CD14-positive monocyte (primary cell): ENCODE data around the gene CACNA1C. TPM values are rescaled to one million over a fixed set of nuclear protein-coding genes. Genes with fewer than 3 reads are reported as not detected.

Experiments
- DNase-seq, 3 donors: peaks; one replicate each; pipeline ENCODE4 v3.0.0-alpha.2; 2011 to 2022
- H2AFZ ChIP-seq: 2 replicates; pipeline ENCODE4 v1.6.0; 2012; ENCODE audit warnings: mild to moderate bottlenecking, low read depth, low read length, inconsistent platforms; ENCODE audit not compliant: insufficient read depth, poor library complexity, severe bottlenecking
- H3K27ac ChIP-seq, 2 donors: 1 replicate in 1 of 2; 2 replicates in 1 of 2; pipeline ENCODE4 v1.5.1; 2012 to 2013; ENCODE audit warnings: low read length in 2 of 2, control low read depth in 1 of 2, inconsistent platforms in 1 of 2, low read depth in 1 of 2, mild to moderate bottlenecking in 1 of 2
- H3K27me3 ChIP-seq, 2 donors: one replicate each; pipeline versions ENCODE4 v1.6.0 to v1.6.1; 2011 to 2013; ENCODE audit warnings: low read length in 2 of 2; ENCODE audit not compliant: control insufficient read depth in 2 of 2, insufficient read depth in 2 of 2
- H3K36me3 ChIP-seq, 2 donors: replicated peaks in 1 of 2; 1 replicate in 1 of 2; 2 replicates in 1 of 2; pipeline versions ENCODE4 v1.5.1 to v1.6.1; 2012 to 2013; ENCODE audit warnings: low read length in 2 of 2, control low read depth in 1 of 2, inconsistent platforms in 1 of 2, mild to moderate bottlenecking in 1 of 2; ENCODE audit not compliant: insufficient read depth in 2 of 2, control insufficient read depth in 1 of 2
- H3K4me1 ChIP-seq, 2 donors: 1 replicate in 1 of 2; 2 replicates in 1 of 2; pipeline versions ENCODE4 v1.5.1 to v1.6.1; 2012 to 2013; ENCODE audit warnings: low read length in 2 of 2, control low read depth in 1 of 2, inconsistent platforms in 1 of 2, mild to moderate bottlenecking in 1 of 2, moderate library complexity in 1 of 2; ENCODE audit not compliant: insufficient read depth in 2 of 2, control insufficient read depth in 1 of 2
- H3K4me2 ChIP-seq: replicated peaks from 2 replicates; pipeline ENCODE3; 2012; ENCODE audit warnings: low read length, moderate library complexity, mild to moderate bottlenecking; ENCODE audit not compliant: poor library complexity, severe bottlenecking; ENCODE audit errors: extremely low read depth
- H3K4me3 ChIP-seq, 3 experiments: fragments of 200-600 bp in 1 of 3; sonication (generic) in 1 of 3; replicated peaks in 1 of 3; 1 replicate in 2 of 3; 2 replicates in 1 of 3; pipeline ENCODE4 v1.5.1; 2011 to 2013; ENCODE audit warnings: low read length in 3 of 3, mild to moderate bottlenecking in 3 of 3, control low read depth in 2 of 3, low read depth in 2 of 3, inconsistent platforms in 1 of 3, moderate library complexity in 1 of 3
- H3K79me2 ChIP-seq: 2 replicates; pipeline ENCODE4 v1.6.0; 2012; ENCODE audit warnings: mild to moderate bottlenecking, control low read depth, inconsistent platforms, low read length, moderate library complexity; ENCODE audit not compliant: insufficient read depth
- H3K9ac ChIP-seq: 2 replicates; pipeline ENCODE4 v1.6.0; 2017; ENCODE audit warnings: low read length, mild to moderate bottlenecking; ENCODE audit not compliant: insufficient read depth, poor library complexity, severe bottlenecking
- H3K9me3 ChIP-seq, 2 donors: replicated peaks in 1 of 2; 1 replicate in 1 of 2; 2 replicates in 1 of 2; pipeline versions ENCODE4 v1.5.1 to v1.6.1; 2012 to 2013; ENCODE audit warnings: low read length in 2 of 2, control low read depth in 1 of 2; ENCODE audit not compliant: control insufficient read depth in 1 of 2, insufficient read depth in 1 of 2
- H4K20me1 ChIP-seq: 2 replicates; pipeline ENCODE4 v1.6.0; 2012; ENCODE audit warnings: mild to moderate bottlenecking, low read length, control low read depth, moderate library complexity; ENCODE audit not compliant: insufficient read depth
- H3K27ac Mint-ChIP-seq, 7 donors: one replicate each; pipeline ENCODE4 v1.8.0; 2020; ENCODE audit warnings: mild to moderate bottlenecking in 7 of 7, mixed read lengths in 7 of 7, moderate library complexity in 6 of 7, inconsistent platforms in 2 of 7
- H3K27me3 Mint-ChIP-seq, 3 donors: one replicate each; pipeline ENCODE4 v1.8.0; 2021 to 2022; ENCODE audit warnings: low read depth in 3 of 3, mild to moderate bottlenecking in 3 of 3, mixed read lengths in 3 of 3, moderate library complexity in 3 of 3, inconsistent platforms in 1 of 3
- H3K36me3 Mint-ChIP-seq, 2 donors: one replicate each; pipeline ENCODE4 v1.8.0; 2020; ENCODE audit warnings: mixed read lengths in 2 of 2, inconsistent platforms in 1 of 2, mild to moderate bottlenecking in 1 of 2
- H3K4me1 Mint-ChIP-seq: one replicate; pipeline ENCODE4 v1.8.0; 2020; ENCODE audit warnings: mild to moderate bottlenecking, mixed read lengths
- H3K4me3 Mint-ChIP-seq, 2 donors: one replicate each; pipeline ENCODE4 v1.8.0; 2020; ENCODE audit warnings: mild to moderate bottlenecking in 2 of 2, mixed read lengths in 2 of 2, moderate library complexity in 1 of 2
- H3K9me3 Mint-ChIP-seq, 7 donors: one replicate each; pipeline ENCODE4 v1.8.0; 2020 to 2022; ENCODE audit warnings: mixed read lengths in 7 of 7, mild to moderate bottlenecking in 6 of 7, moderate library complexity in 6 of 7, inconsistent platforms in 2 of 7
- WGBS: methylation state at CpG from one replicate; pipeline ENCODE4 v1.1.5; 2013; ENCODE audit warnings: missing lambda C conversion rate; ENCODE audit not compliant: insufficient coverage; 5-methylcytosine and 5-hydroxymethylcytosine counted together
- intact Hi-C, 2 donors: fragments of 100-400 bp; cut with micrococcal nuclease; formaldehyde crosslinking; loops; one replicate each; pipeline versions ENCODE4 v1.15.0 to v1.15.1; 2023
- polyA plus RNA-seq, 3 donors: library from polyadenylated mRNA; depleted of rRNA in 1 of 3; unstranded in 2 of 3; stranded (reverse) in 1 of 3; fragments of 300-500 nt in 2 of 3; fragments of >200 nt in 1 of 3; fragmentation: Illumina TruSeq in 2 of 3; gene quantifications; 1 replicate in 2 of 3; 2 replicates in 1 of 3; pipeline ENCODE4 v1.2.3, GENCODE V29; 2012 to 2021
- TF ChIP-seq, protein P1 (sequence below): fragments of 200-600 bp; IDR thresholded peaks from one replicate; pipeline ENCODE4 v1.8.0; 2022; ENCODE audit warnings: antibody characterized with exemption, mild to moderate bottlenecking

The CACNA1C gene
- polyA plus RNA-seq, 3 donors = not detected

DNA sequence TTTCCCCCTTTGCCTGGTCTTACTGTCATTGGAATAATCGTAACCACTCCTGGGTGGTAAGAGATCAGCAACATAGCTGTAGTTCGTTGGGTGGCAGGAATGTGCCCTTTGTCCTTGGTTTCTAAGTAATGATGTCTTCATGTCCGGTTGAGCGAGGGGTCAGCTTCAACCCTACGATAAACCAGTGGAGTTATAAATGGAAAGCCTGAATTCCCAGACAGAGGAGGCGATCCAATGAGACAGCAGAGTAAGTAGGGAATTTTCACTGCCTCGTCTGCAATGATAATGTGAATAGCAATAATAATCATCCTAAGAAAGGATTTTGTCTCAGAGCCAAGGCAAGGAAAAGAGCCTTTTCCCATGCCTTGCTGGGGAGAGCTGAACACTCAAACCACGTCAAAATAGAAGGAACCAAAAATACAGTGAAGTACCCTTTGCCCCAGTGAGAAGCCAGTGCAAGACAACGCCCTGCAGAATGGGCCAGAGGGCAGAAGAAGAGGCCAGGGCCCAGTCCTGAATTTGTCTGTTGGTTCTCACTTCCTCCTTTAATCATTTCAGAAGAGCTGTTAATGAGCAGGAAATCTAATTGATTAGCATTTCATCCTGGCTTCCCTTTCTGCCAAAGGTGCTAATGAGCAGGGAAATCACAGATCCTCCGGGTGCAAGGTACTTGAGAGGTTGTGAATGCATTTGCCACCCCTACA is 330.7 kb downstream of the CACNA1C start:
- Histone ChIP-seq H4K20me1 (no peaks in the 10 kb centered on the region), H3K9ac (no peak overlapping the region), H3K4me2 (no peak overlapping the region), H3K27me3 (no peaks in the 10 kb centered on the region), H3K4me1 (peaks cover 15 to 19% of the 10 kb centered on the region in 2 donors), H3K27ac (no peak overlapping the region), H3K9me3 (no peaks in the 10 kb centered on the region), H2AFZ (no peak overlapping the region), H3K36me3 (no peaks in the 10 kb centered on the region), H3K79me2 (no peaks in the 10 kb centered on the region), H3K4me3 (no peak overlapping the region)
- TF ChIP-seq, protein P1, sequence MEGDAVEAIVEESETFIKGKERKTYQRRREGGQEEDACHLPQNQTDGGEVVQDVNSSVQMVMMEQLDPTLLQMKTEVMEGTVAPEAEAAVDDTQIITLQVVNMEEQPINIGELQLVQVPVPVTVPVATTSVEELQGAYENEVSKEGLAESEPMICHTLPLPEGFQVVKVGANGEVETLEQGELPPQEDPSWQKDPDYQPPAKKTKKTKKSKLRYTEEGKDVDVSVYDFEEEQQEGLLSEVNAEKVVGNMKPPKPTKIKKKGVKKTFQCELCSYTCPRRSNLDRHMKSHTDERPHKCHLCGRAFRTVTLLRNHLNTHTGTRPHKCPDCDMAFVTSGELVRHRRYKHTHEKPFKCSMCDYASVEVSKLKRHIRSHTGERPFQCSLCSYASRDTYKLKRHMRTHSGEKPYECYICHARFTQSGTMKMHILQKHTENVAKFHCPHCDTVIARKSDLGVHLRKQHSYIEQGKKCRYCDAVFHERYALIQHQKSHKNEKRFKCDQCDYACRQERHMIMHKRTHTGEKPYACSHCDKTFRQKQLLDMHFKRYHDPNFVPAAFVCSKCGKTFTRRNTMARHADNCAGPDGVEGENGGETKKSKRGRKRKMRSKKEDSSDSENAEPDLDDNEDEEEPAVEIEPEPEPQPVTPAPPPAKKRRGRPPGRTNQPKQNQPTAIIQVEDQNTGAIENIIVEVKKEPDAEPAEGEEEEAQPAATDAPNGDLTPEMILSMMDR = no peak
- Mint-ChIP-seq H3K27me3 (peaks cover 0 to 2% (median 2%) of the 10 kb centered on the region in 3 donors), H3K9me3 (no peaks in the 10 kb centered on the region), H3K36me3 (no peaks in the 10 kb centered on the region), H3K27ac (peak overlapping the region in 3 of 7 donors; percentile 5 to 66 (median 35)), H3K4me1 (peaks cover 27% of the 10 kb centered on the region), H3K4me3 (peak overlapping the region in 1 of 2 donors; percentile 18)
- intact Hi-C loops = loop anchor here in 1 of 2 donors (10.0 kb wide), 1 partner anchor 109 kb away; no protein-coding TSS in a partner anchor
- peak in 2 of 3 donors; percentile 17 to 34 for DNase-seq
- 80% methylated on average over 5 of the region's 10 CpGs for WGBS

DNA sequence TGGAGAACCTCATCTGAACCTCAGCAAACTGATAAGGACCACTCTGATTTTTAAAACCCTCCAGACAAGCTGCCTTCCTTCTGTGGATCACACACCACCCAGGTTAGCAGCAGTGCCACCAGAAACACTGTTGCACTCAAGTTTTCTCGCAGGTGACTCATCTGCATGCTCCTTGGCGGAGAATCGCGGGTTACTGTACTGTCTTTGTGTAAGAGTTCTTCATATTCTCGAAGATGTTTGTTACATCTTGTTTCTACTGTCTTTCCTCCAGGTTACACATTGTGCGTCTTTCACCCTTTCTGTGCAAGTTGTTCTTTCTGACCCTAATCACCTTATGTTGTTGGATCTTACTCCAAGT is 331.2 kb downstream of the CACNA1C start:
- 100% methylated on average over 1 of the region's 6 CpGs for WGBS
- intact Hi-C loops = loop anchor here in 1 of 2 donors (10.0 kb wide), 1 partner anchor 109 kb away; no protein-coding TSS in a partner anchor
- no peaks in the 10 kb centered on the region for H4K20me1 ChIP-seq
- H3K4me1 Mint-ChIP-seq = peaks cover 22% of the 10 kb centered on the region
- no peak for DNase-seq
- no peaks in the 10 kb centered on the region for H3K9me3 ChIP-seq
- no peaks in the 10 kb centered on the region for H3K36me3 Mint-ChIP-seq
- H3K27ac Mint-ChIP-seq = peak overlapping the region in 1 of 7 donors; percentile 66
- TF ChIP-seq, protein P1 = no peak
- H3K4me3 ChIP-seq = no peak overlapping the region
- no peak overlapping the region for H3K9ac ChIP-seq
- H2AFZ ChIP-seq = no peak overlapping the region
- H3K79me2 ChIP-seq = no peaks in the 10 kb centered on the region
- no peak overlapping the region for H3K27ac ChIP-seq
- no peak overlapping the region for H3K4me3 Mint-ChIP-seq
- H3K4me1 ChIP-seq = peaks cover 15 to 19% of the 10 kb centered on the region in 2 donors
- peaks cover 0 to 2% (median 2%) of the 10 kb centered on the region in 3 donors for H3K27me3 Mint-ChIP-seq
- no peaks in the 10 kb centered on the region for H3K27me3 ChIP-seq
- H3K4me2 ChIP-seq = no peak overlapping the region
- no peaks in the 10 kb centered on the region for H3K36me3 ChIP-seq
- H3K9me3 Mint-ChIP-seq = no peaks in the 10 kb centered on the region
